Measurements from ENCODE around the gene MEDAG.
A peak's percentile ranks its signal among the peaks of the same experiment; 100 is the strongest.

MEDAG gene

GRCh38 chr13:30873499-30873898 lies 32.6 kb upstream of the MEDAG start:
- DNase-seq: peak; percentile 42

GRCh38 chr13:30874111-30874510 lies 32.0 kb upstream of the MEDAG start:
- DNase-seq: no peak

- no peak for DNase-seq
Observed at GRCh38 chr13:30874561-30874960, 31.5 kb upstream of the MEDAG start.

GRCh38 chr13:30877335-30877734 lies 28.7 kb upstream of the MEDAG start:
- no peak for DNase-seq

GRCh38 chr13:30880151-30880855 lies 25.8 kb upstream of the MEDAG start:
- no peak for DNase-seq

GRCh38 chr13:30880856-30881155 lies 25.3 kb upstream of the MEDAG start:
- DNase-seq: no peak

- DNase-seq: peak; percentile 69
Observed at GRCh38 chr13:30881191-30881651, 24.9 kb upstream of the MEDAG start.

GRCh38 chr13:30882026-30882850 lies 23.8 kb upstream of the MEDAG start:
- DNase-seq: no peak

GRCh38 chr13:30882996-30883766 lies 22.9 kb upstream of the MEDAG start:
- no peak for DNase-seq

GRCh38 chr13:30884543-30884942 lies 21.5 kb upstream of the MEDAG start:
- no peak for DNase-seq

- no peak for DNase-seq
Observed at GRCh38 chr13:30889196-30889690, 16.8 kb upstream of the MEDAG start.

- DNase-seq: no peak
Observed at GRCh38 chr13:30892966-30893365, 13.1 kb upstream of the MEDAG start.

GRCh38 chr13:30895773-30896172 lies 10.3 kb upstream of the MEDAG start:
- no peak for DNase-seq

- no peak for DNase-seq
Observed at GRCh38 chr13:30898070-30898469, 8.0 kb upstream of the MEDAG start.

GRCh38 chr13:30898678-30899241 lies 7.3 kb upstream of the MEDAG start:
- peak; percentile 79 for DNase-seq

- DNase-seq: no peak
Observed at GRCh38 chr13:30900436-30900835, 5.6 kb upstream of the MEDAG start.

- no peak for DNase-seq
Observed at GRCh38 chr13:30900952-30901749, 4.9 kb upstream of the MEDAG start.

GRCh38 chr13:30904043-30904442 lies 2.0 kb upstream of the MEDAG start:
- DNase-seq: no peak

GRCh38 chr13:30906411-30907051 lies 460 bp downstream of the MEDAG start:
- DNase-seq: no peak

GRCh38 chr13:30907121-30907861 lies 1.2 kb downstream of the MEDAG start:
- DNase-seq: no peak

- no peak for DNase-seq
Observed at GRCh38 chr13:30908416-30908980, 2.4 kb downstream of the MEDAG start.
